Measurements from ENCODE around the gene CFAP69. TPM values are rescaled to one million over a fixed set of nuclear protein-coding genes. Genes with fewer than 3 reads are reported as not detected.
"Not testable (repeated sequence)": the region's sequence is repeated elsewhere in the genome, so short reads cannot be mapped to it uniquely, and the experiment has no call there.

The CFAP69 gene
- polyA plus RNA-seq, 6 donors from 2014 or later, result not detected

- Mint-ChIP-seq H3K27me3 (peaks cover 10 to 18% (median 18%) of the 10 kb centered on the region in 3 donors), H3K36me3 (no peaks in the 10 kb centered on the region), H3K27ac (no peak overlapping the region), H3K9me3 (no peaks in the 10 kb centered on the region), H3K4me1 (no peaks in the 10 kb centered on the region), H3K4me3 (no peak overlapping the region)
- DNase-seq (no peak), ATAC-seq (ENCODE audit: low read depth in 2 of 2) (no peak)
Observed at GRCh38 chr7:90309872-90310271, 64.9 kb downstream of the CFAP69 start.

GRCh38 chr7:90311175-90311574 lies 66.2 kb downstream of the CFAP69 start:
- no peak overlapping the region for H3K27ac Mint-ChIP-seq
- H3K4me1 Mint-ChIP-seq, result no peaks in the 10 kb centered on the region
- ATAC-seq (ENCODE audit: low read depth in 2 of 2) (no peak), DNase-seq (no peak)
- H3K36me3 Mint-ChIP-seq, result no peaks in the 10 kb centered on the region
- H3K9me3 Mint-ChIP-seq, result peaks cover 0 to 5% (median 0%) of the 10 kb centered on the region in 7 donors
- peaks cover 16 to 29% (median 18%) of the 10 kb centered on the region in 3 donors for H3K27me3 Mint-ChIP-seq
- H3K4me3 Mint-ChIP-seq, result no peak overlapping the region

DNA sequence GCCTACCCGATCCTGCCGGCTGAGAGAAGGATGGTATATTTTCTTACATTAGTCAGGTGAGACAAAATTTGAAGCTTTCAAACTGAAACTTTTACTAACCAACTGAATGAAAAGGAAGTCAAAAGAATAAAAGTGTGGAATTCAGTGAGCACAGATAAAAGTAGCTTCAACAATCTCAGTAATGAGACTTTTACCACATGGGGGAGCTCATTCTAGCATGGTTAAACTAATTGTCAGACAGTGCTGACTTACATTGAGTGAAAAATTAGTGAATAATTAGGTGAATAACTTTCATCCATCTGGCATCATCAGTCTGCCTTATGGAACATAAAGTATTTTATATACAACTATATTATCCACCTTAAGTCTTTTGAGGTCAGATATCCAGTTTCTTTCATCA lies 67.8 kb downstream of the CFAP69 start:
- Mint-ChIP-seq H3K4me1 (no peaks in the 10 kb centered on the region), H3K4me3 (no peak overlapping the region), H3K27ac (peak overlapping the region in 1 of 6 donors; percentile 10), H3K36me3 (no peaks in the 10 kb centered on the region), H3K9me3 (peaks cover 0 to 5% (median 0%) of the 10 kb centered on the region in 7 donors), H3K27me3 (peaks cover 20 to 32% (median 26%) of the 10 kb centered on the region in 3 donors)
- ATAC-seq (ENCODE audit: low read depth in 2 of 2) (no peak), DNase-seq (no peak)

DNA sequence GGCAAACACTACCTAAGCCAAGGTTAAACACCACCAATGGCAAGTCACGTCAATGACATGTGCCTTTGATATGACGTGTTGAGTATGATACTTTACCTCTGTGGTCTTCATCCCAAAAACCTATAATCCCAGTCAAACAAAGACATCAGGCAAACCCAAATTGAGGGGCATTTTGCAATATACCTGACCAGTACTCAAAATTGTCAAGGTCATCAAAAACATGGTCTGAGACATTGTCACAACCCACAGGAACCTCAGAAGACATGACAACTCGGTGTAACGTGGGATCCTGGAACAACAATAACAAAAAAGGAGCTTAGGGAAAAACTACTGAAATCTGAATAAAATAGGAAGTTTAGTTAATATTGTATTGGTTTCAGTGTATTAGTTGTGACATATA lies 68.9 kb downstream of the CFAP69 start:
- peaks cover 27 to 38% (median 27%) of the 10 kb centered on the region in 3 donors for H3K27me3 Mint-ChIP-seq
- DNase-seq (no peak), ATAC-seq (ENCODE audit: low read depth in 2 of 2) (no peak)
- no peak overlapping the region for H3K27ac Mint-ChIP-seq
- no peak overlapping the region for H3K4me3 Mint-ChIP-seq
- H3K9me3 Mint-ChIP-seq, result peaks cover 0 to 5% (median 0%) of the 10 kb centered on the region in 7 donors
- H3K36me3 Mint-ChIP-seq, result no peaks in the 10 kb centered on the region
- no peaks in the 10 kb centered on the region for H3K4me1 Mint-ChIP-seq

GRCh38 chr7:90320014-90320413 lies 75.0 kb downstream of the CFAP69 start:
- H3K27ac Mint-ChIP-seq, result no peak overlapping the region
- peak overlapping the region in 1 of 8 donors; percentile 58 for H3K4me3 Mint-ChIP-seq
- peaks cover 0 to 11% (median 10%) of the 10 kb centered on the region in 3 donors for H3K4me1 Mint-ChIP-seq
- ATAC-seq (ENCODE audit: low read depth in 2 of 2) (no peak), DNase-seq (no peak)
- peaks cover 0 to 11% of the 10 kb centered on the region in 2 donors for H3K36me3 Mint-ChIP-seq
- peaks cover 54 to 67% (median 60%) of the 10 kb centered on the region in 3 donors for H3K27me3 Mint-ChIP-seq
- H3K9me3 Mint-ChIP-seq, result peaks cover 0 to 5% (median 0%) of the 10 kb centered on the region in 7 donors

- peaks cover 54 to 64% (median 59%) of the 10 kb centered on the region in 3 donors for H3K27me3 Mint-ChIP-seq
Observed at GRCh38 chr7:90320418-90320800, 75.4 kb downstream of the CFAP69 start.

DNA sequence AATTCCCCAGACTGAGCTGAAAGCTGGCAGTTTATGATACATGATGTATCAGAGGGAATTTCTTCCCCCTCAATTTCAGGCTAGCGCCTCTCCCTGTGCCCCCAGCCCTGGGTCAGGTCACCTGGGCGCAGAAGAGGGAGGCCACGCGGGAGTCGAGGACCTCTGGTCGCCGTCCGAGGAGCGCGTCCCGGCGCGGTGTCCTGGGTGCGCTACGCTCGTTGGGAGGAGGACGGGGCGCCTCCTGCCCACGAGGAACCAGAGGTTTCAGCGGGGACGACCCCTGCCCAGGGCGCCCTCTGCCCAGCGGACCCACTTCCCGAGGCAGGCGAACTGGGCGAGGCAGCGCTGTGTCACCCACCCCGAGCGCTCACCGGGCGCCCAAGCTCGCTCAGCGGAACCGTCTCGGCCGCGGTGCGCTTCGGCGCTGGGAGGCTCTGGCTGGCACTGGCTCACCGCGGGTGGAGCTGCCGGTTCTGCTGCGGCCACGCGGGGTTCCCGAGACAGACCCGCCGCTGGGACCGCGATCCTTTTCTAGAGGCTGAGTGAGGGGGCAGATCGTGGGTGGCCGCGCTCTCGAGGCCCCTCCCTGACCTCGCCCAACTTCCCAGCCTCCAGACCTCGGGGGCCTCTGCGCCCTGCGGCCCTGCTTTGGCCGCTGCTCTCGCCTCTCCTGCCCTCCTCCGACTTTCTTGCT lies 76.0 kb downstream of the CFAP69 start, which contains the start of gene FAM237B:
TSS of gene FAM237B (minus strand) at position 504 of the 694 bp plus-strand sequence. CDS start 1,556 bp downstream, outside the sequence.
- Mint-ChIP-seq H3K27ac (peak within 1 kb of the TSS in 1 of 6 donors; percentile 71), H3K4me1 (peaks cover 0 to 11% (median 10%) of the 10 kb centered on the region in 3 donors), H3K36me3 (peaks cover 0 to 11% of the 10 kb centered on the region in 2 donors), H3K9me3 (no peaks in the 10 kb centered on the region), H3K4me3 (peak within 1 kb of the TSS in 5 of 8 donors; percentile 9 to 77 (median 63)), H3K27me3 (peaks cover 54 to 61% (median 60%) of the 10 kb centered on the region in 3 donors)
- DNase-seq (no peak), ATAC-seq (ENCODE audit: low read depth in 2 of 2) (peak; percentile 25 to 40)

More at GRCh38 chr7:90320418-90320800, 75.4 kb downstream of the CFAP69 start:
- Mint-ChIP-seq H3K4me1 (peaks cover 0 to 11% (median 10%) of the 10 kb centered on the region in 3 donors), H3K4me3 (peak overlapping the region in 3 of 8 donors; percentile 9 to 58 (median 56)), H3K9me3 (peaks cover 0 to 1% (median 0%) of the 10 kb centered on the region in 7 donors), H3K27ac (no peak overlapping the region), H3K36me3 (peaks cover 0 to 11% of the 10 kb centered on the region in 2 donors)
- ATAC-seq (ENCODE audit: low read depth in 2 of 2) (no peak), DNase-seq (no peak)

DNA sequence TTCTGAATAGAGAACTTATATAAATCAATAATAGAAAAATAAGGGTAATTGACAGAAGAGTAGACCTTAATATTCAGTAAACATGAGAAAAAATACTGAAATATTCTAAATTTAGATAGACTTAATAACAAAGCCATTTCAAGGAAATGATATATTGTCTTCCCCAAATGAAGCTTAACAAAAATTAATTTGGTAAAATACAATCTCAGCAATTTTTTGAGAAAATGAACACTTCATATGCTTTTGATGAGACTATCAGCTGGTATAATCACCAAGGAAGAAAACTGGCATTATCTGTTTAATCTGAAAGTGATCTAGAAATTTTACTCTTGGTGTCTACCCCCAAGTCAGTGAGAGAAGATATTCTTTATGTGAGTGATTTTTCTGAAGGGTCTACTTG lies 77.9 kb downstream of the CFAP69 start:
- DNase-seq (no peak), ATAC-seq (ENCODE audit: low read depth in 2 of 2) (no peak)
- Mint-ChIP-seq H3K36me3 (peaks cover 0 to 11% of the 10 kb centered on the region in 2 donors), H3K27ac (no peak overlapping the region), H3K4me1 (peaks cover 0 to 11% (median 10%) of the 10 kb centered on the region in 3 donors), H3K4me3 (no peak overlapping the region), H3K27me3 (peaks cover 48 to 54% (median 51%) of the 10 kb centered on the region in 3 donors), H3K9me3 (no peaks in the 10 kb centered on the region)

- no peak for ATAC-seq (ENCODE audit: low read depth in 2 of 2)
- Mint-ChIP-seq H3K9me3 (no peaks in the 10 kb centered on the region), H3K27me3 (peaks cover 23 to 34% (median 30%) of the 10 kb centered on the region in 3 donors), H3K27ac (no peak overlapping the region), H3K4me3 (no peak overlapping the region), H3K36me3 (peaks cover 0 to 5% of the 10 kb centered on the region in 2 donors), H3K4me1 (peaks cover 0 to 3% (median under 1%) of the 10 kb centered on the region in 3 donors)
- no peak for DNase-seq
Observed at GRCh38 chr7:90326500-90326899, 81.5 kb downstream of the CFAP69 start.

- H3K4me3 Mint-ChIP-seq, result no peak overlapping the region
- H3K27me3 Mint-ChIP-seq, result peaks cover 8 to 24% (median 18%) of the 10 kb centered on the region in 3 donors
- peaks cover 0 to 7% (median 0%) of the 10 kb centered on the region in 7 donors for H3K9me3 Mint-ChIP-seq
- DNase-seq, result no peak
- no peak overlapping the region for H3K27ac Mint-ChIP-seq
- ATAC-seq (ENCODE audit: low read depth in 2 of 2), result no peak
- H3K36me3 Mint-ChIP-seq, result no peaks in the 10 kb centered on the region
- no peaks in the 10 kb centered on the region for H3K4me1 Mint-ChIP-seq
Observed at GRCh38 chr7:90334193-90334843, 89.3 kb downstream of the CFAP69 start.

GRCh38 chr7:90334926-90335325 lies 90.0 kb downstream of the CFAP69 start:
- H3K27me3 Mint-ChIP-seq, result peaks cover 8 to 24% (median 18%) of the 10 kb centered on the region in 3 donors
- H3K27ac Mint-ChIP-seq; H3K4me3 Mint-ChIP-seq; DNase-seq; H3K9me3 Mint-ChIP-seq; ATAC-seq (ENCODE audit: low read depth in 2 of 2); H3K4me1 Mint-ChIP-seq; H3K36me3 Mint-ChIP-seq: not testable (repeated sequence)

DNA sequence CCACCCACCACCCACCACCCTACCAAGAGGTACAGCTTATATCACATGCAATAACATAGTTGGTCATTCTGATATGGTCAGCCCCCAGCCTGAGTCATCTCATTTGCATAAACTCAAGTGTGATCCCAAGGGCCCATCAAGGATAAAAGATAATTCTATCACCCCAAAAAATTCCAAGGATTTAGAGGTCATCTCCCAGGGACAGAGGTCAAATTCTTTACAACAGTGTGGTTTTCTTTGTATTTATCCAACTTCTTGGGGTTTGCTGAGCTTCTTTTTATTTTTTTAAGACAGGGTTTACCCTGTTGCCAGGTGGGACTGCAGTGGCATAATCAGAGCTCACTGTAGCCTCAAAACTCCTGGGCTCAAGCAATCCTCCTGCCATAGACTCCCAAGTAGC lies 92.1 kb downstream of the CFAP69 start:
- ATAC-seq (ENCODE audit: low read depth in 2 of 2) (no peak), DNase-seq (no peak)
- H3K4me1 Mint-ChIP-seq, result no peaks in the 10 kb centered on the region
- H3K27ac Mint-ChIP-seq, result no peak overlapping the region
- H3K27me3 Mint-ChIP-seq, result peaks cover 8 to 18% (median 16%) of the 10 kb centered on the region in 3 donors
- H3K36me3 Mint-ChIP-seq, result no peaks in the 10 kb centered on the region
- no peak overlapping the region for H3K4me3 Mint-ChIP-seq
- peaks cover 0 to 7% (median 0%) of the 10 kb centered on the region in 7 donors for H3K9me3 Mint-ChIP-seq

GRCh38 chr7:90345016-90345415 lies 100.0 kb downstream of the CFAP69 start:
- peaks cover 26 to 43% (median 41%) of the 10 kb centered on the region in 3 donors for H3K4me1 Mint-ChIP-seq
- no peak for ATAC-seq (ENCODE audit: low read depth in 2 of 2)
- no peaks in the 10 kb centered on the region for H3K36me3 Mint-ChIP-seq
- H3K4me3 Mint-ChIP-seq, result peak overlapping the region; percentile 86 to 99 (median 98)
- H3K9me3 Mint-ChIP-seq, result no peaks in the 10 kb centered on the region
- H3K27ac Mint-ChIP-seq, result peak overlapping the region in 3 of 6 donors; percentile 97 to 99 (median 99)
- DNase-seq, result no peak
- no peaks in the 10 kb centered on the region for H3K27me3 Mint-ChIP-seq
